ENCODE results near the gene PCSK7. TPM values are rescaled to one million over a fixed set of nuclear protein-coding genes. Genes with fewer than 3 reads are reported as not detected.
A peak's percentile ranks its signal among the peaks of the same experiment; 100 is the strongest.
"Not testable (repeated sequence)": the region's sequence is repeated elsewhere in the genome, so short reads cannot be mapped to it uniquely, and the experiment has no call there.

The PCSK7 gene
- total RNA-seq, 1 donor from 2014 or later, result 14.2 TPM

GRCh38 chr11:117214404-117215110 lies 17.3 kb downstream of the PCSK7 start:
- Histone ChIP-seq H3K9ac (no peak overlapping the region), H3K27me3 (no peaks in the 10 kb centered on the region), H2AFZ (replicated peaks) (no peak overlapping the region), H3K4me3 (no peak overlapping the region), H3F3A (ENCODE audit: low read depth) (peaks cover 10% of the 10 kb centered on the region), H3K4me2 (peak overlapping the region; percentile 49), H3K4me1 (peaks cover 8% of the 10 kb centered on the region), H3K79me2 (ENCODE audit: low read depth) (no peaks in the 10 kb centered on the region), H4K20me1 (ENCODE audit: low read depth) (no peaks in the 10 kb centered on the region), H3K9me3 (ENCODE audit: low read depth) (no peaks in the 10 kb centered on the region), H3K27ac (peak overlapping the region; percentile 71), H3K36me3 (no peaks in the 10 kb centered on the region)
- Mint-ChIP-seq H3K27me3 (ENCODE audit: insufficient read depth, low read depth) (no peaks in the 10 kb centered on the region), H3K4me3 (no peak overlapping the region), H3K27ac (peak overlapping the region; percentile 38), H3K36me3 (peaks cover 6% of the 10 kb centered on the region), H3K9me3 (no peaks in the 10 kb centered on the region), H3K4me1 (peaks cover 11% of the 10 kb centered on the region)
- peak; percentile 45 for DNase-seq (ENCODE audit: low spot score)
- TF ChIP-seq EZH2 (IDR thresholded peaks at IDR 0.05) (no peak), CTCF (IDR thresholded peaks at IDR 0.05) (no peak), EZH2phosphoT487 (IDR thresholded peaks at IDR 0.05) (no peak)

- H2AFZ ChIP-seq (replicated peaks), result no peak overlapping the region
- Mint-ChIP-seq H3K4me3 (no peak overlapping the region), H3K9me3 (no peaks in the 10 kb centered on the region), H3K36me3 (peaks cover 4% of the 10 kb centered on the region), H3K27ac (no peak overlapping the region), H3K4me1 (peaks cover 11% of the 10 kb centered on the region), H3K27me3 (ENCODE audit: insufficient read depth, low read depth) (peaks cover 2% of the 10 kb centered on the region)
- no peak overlapping the region for H3K27ac ChIP-seq
- no peak overlapping the region for H3K9ac ChIP-seq
- no peak overlapping the region for H3K4me3 ChIP-seq
- H3K9me3 ChIP-seq (ENCODE audit: low read depth), result no peaks in the 10 kb centered on the region
- no peak overlapping the region for H3K4me2 ChIP-seq
- TF ChIP-seq EZH2phosphoT487 (IDR thresholded peaks at IDR 0.05) (no peak), EZH2 (IDR thresholded peaks at IDR 0.05) (no peak), CTCF (IDR thresholded peaks at IDR 0.05) (no peak)
- no peak for DNase-seq (ENCODE audit: low spot score)
- peaks cover 10% of the 10 kb centered on the region for H3F3A ChIP-seq (ENCODE audit: low read depth)
- H4K20me1 ChIP-seq (ENCODE audit: low read depth), result no peaks in the 10 kb centered on the region
- H3K27me3 ChIP-seq, result no peaks in the 10 kb centered on the region
- no peaks in the 10 kb centered on the region for H3K79me2 ChIP-seq (ENCODE audit: low read depth)
- H3K4me1 ChIP-seq, result peaks cover 8% of the 10 kb centered on the region
- H3K36me3 ChIP-seq, result no peaks in the 10 kb centered on the region
These were observed 19.0 kb downstream of the PCSK7 start for GRCh38 chr11:117212697-117213355.

- H3K9me3 ChIP-seq (ENCODE audit: low read depth), result no peaks in the 10 kb centered on the region
- no peaks in the 10 kb centered on the region for H3K36me3 ChIP-seq
These were observed 21.3 kb downstream of the PCSK7 start for GRCh38 chr11:117210620-117211019.

GRCh38 chr11:117209351-117210125 lies 22.3 kb downstream of the PCSK7 start:
- peaks cover 12% of the 10 kb centered on the region for H3K36me3 Mint-ChIP-seq
- not testable (repeated sequence) for H3K27me3 Mint-ChIP-seq (ENCODE audit: insufficient read depth, low read depth); H3K4me3 ChIP-seq; H3K4me1 Mint-ChIP-seq; H3K27ac Mint-ChIP-seq; H3K9ac ChIP-seq; H2AFZ ChIP-seq (replicated peaks); H4K20me1 ChIP-seq (ENCODE audit: low read depth); H3F3A ChIP-seq (ENCODE audit: low read depth); H3K27ac ChIP-seq; DNase-seq (ENCODE audit: low spot score); H3K9me3 ChIP-seq (ENCODE audit: low read depth); H3K9me3 Mint-ChIP-seq; H3K79me2 ChIP-seq (ENCODE audit: low read depth); H3K27me3 ChIP-seq; H3K36me3 ChIP-seq; H3K4me3 Mint-ChIP-seq; H3K4me2 ChIP-seq; H3K4me1 ChIP-seq

More at GRCh38 chr11:117210620-117211019, 21.3 kb downstream of the PCSK7 start:
- no peak overlapping the region for H3K4me3 ChIP-seq
- peaks cover 8% of the 10 kb centered on the region for H3K4me1 ChIP-seq
- H4K20me1 ChIP-seq (ENCODE audit: low read depth), result no peaks in the 10 kb centered on the region
- H2AFZ ChIP-seq (replicated peaks), result no peak overlapping the region
- no peaks in the 10 kb centered on the region for H3K79me2 ChIP-seq (ENCODE audit: low read depth)
- Mint-ChIP-seq H3K4me1 (peaks cover 11% of the 10 kb centered on the region), H3K27ac (no peak overlapping the region), H3K27me3 (ENCODE audit: insufficient read depth, low read depth) (peaks cover 2% of the 10 kb centered on the region), H3K4me3 (no peak overlapping the region), H3K9me3 (no peaks in the 10 kb centered on the region), H3K36me3 (peaks cover 4% of the 10 kb centered on the region)
- no peak for DNase-seq (ENCODE audit: low spot score)
- H3K9ac ChIP-seq, result no peak overlapping the region
- no peak overlapping the region for H3K4me2 ChIP-seq
- no peak for TF ChIP-seq EZH2phosphoT487 (IDR thresholded peaks at IDR 0.05)
- no peak for TF ChIP-seq EZH2 (IDR thresholded peaks at IDR 0.05)
- TF ChIP-seq CTCF (IDR thresholded peaks at IDR 0.05), result no peak
- peaks cover 10% of the 10 kb centered on the region for H3F3A ChIP-seq (ENCODE audit: low read depth)
- H3K27ac ChIP-seq, result no peak overlapping the region
- H3K27me3 ChIP-seq, result no peaks in the 10 kb centered on the region

Data from neural progenitor cell (in vitro differentiated cells).